Thyroid gland (tissue), 4 donors: Measurements from ENCODE around the gene MICAL3.

Experiments used
- CTCF ChIP-seq, 6 experiments: fragments of 200-600 bp in 3 of 6; fragments of 450-650 bp in 3 of 6; sonication (generic) in 3 of 6; IDR thresholded peaks; one replicate each; pipeline ENCODE4 v1.5.1; 2016 to 2019; ENCODE audit warnings: antibody characterized with exemption in 6 of 6, mild to moderate bottlenecking in 2 of 6, inconsistent platforms in 1 of 6, moderate library complexity in 1 of 6
- POLR2A ChIP-seq, 2 donors: fragments of 450-650 bp; IDR thresholded peaks; one replicate each; pipeline ENCODE4 v1.6.1; 2017; ENCODE audit warnings: antibody characterized with exemption in 2 of 2, mild to moderate bottlenecking in 2 of 2, moderate library complexity in 1 of 2

GRCh38 chr22:18045794-18046193 is 21.4 kb upstream of the MICAL3 start:
- TF ChIP-seq CTCF (IDR thresholded peaks at IDR 0.05) = no peak
- TF ChIP-seq POLR2A (IDR thresholded peaks at IDR 0.05) = no peak
